Osteoblast (primary cell): ENCODE data around the gene MRPS25. TPM values are rescaled to one million over a fixed set of nuclear protein-coding genes. Genes with fewer than 3 reads are reported as not detected.

Experiments
- DNase-seq: peaks from one replicate; pipeline ENCODE4 v3.0.0; 2011; ENCODE audit warnings: low spot score, mixed read lengths; ENCODE audit not compliant: insufficient read length; ENCODE audit errors: missing footprints
- H2AFZ ChIP-seq: 2 replicates; pipeline ENCODE4 v1.6.0; 2011; ENCODE audit warnings: mild to moderate bottlenecking, low read length
- H3K27ac ChIP-seq: 2 replicates; pipeline ENCODE4 v1.5.1; 2011; ENCODE audit warnings: mild to moderate bottlenecking, low read depth, low read length, moderate library complexity
- H3K27me3 ChIP-seq: 2 replicates; pipeline ENCODE4 v1.6.0; 2012; ENCODE audit warnings: mild to moderate bottlenecking, control low read depth, inconsistent platforms, low read length, moderate library complexity; ENCODE audit not compliant: insufficient read depth
- H3K36me3 ChIP-seq: 2 replicates; pipeline ENCODE4 v1.5.1; 2011; ENCODE audit warnings: mild to moderate bottlenecking, low read length, control low read depth, moderate library complexity; ENCODE audit not compliant: insufficient read depth
- H3K4me1 ChIP-seq: 2 replicates; pipeline ENCODE4 v1.5.1; 2011; ENCODE audit warnings: mild to moderate bottlenecking, low read length, control low read depth, moderate library complexity; ENCODE audit not compliant: insufficient read depth
- H3K4me2 ChIP-seq: 2 replicates; pipeline ENCODE4 v1.6.0; 2011; ENCODE audit warnings: mild to moderate bottlenecking, low read length; ENCODE audit not compliant: insufficient read depth
- H3K4me3 ChIP-seq: fragments of 200-600 bp; sonication (generic); 3 replicates; pipeline ENCODE4 v1.5.1; 2012; ENCODE audit warnings: mild to moderate bottlenecking, low read length, inconsistent platforms; ENCODE audit not compliant: insufficient read depth
- H3K79me2 ChIP-seq: 2 replicates; pipeline ENCODE4 v1.6.0; 2012; ENCODE audit warnings: mild to moderate bottlenecking, low read length, control low read depth, inconsistent platforms; ENCODE audit not compliant: insufficient read depth
- H3K9me3 ChIP-seq: 2 replicates; pipeline ENCODE4 v1.5.1; 2011; ENCODE audit warnings: low read depth, low read length, control low read depth
- H4K20me1 ChIP-seq: 2 replicates; pipeline ENCODE4 v1.6.0; 2012; ENCODE audit warnings: mild to moderate bottlenecking, low read length, control low read depth; ENCODE audit not compliant: insufficient read depth
- total RNA-seq: library from RNA; depleted of rRNA; stranded (reverse); fragments of >200 nt; gene quantifications from 2 replicates; pipeline ENCODE4 v1.2.3, GENCODE V29; 2012
- TF ChIP-seq, protein P1 (sequence below): IDR thresholded peaks from 2 replicates; pipeline ENCODE4 v1.5.1; 2011; ENCODE audit warnings: mild to moderate bottlenecking, low read depth, low read length, moderate library complexity; ENCODE audit errors: extremely low read depth

MRPS25 gene
- total RNA-seq, 1 donor = 11.2 TPM

DNA sequence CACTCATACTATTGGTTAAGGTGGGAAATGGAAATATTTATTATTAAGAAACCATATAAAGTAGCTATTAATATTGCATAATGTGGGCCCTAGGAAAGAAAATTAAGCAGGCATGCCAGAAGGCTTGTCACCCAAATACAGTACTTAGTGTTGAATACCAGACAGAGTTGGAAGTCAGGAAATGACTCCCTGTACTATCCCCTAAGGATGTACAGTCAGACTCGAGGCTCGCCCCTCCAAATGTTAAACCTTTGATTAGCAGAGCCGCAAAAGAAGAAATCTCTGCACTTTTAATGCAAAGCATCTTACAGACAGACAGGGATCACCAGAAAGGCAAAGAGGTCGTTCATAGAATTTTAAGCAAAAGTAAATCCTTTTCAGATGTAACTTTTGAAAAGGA is 45.1 kb upstream of the MRPS25 start:
- TF ChIP-seq, protein P1, sequence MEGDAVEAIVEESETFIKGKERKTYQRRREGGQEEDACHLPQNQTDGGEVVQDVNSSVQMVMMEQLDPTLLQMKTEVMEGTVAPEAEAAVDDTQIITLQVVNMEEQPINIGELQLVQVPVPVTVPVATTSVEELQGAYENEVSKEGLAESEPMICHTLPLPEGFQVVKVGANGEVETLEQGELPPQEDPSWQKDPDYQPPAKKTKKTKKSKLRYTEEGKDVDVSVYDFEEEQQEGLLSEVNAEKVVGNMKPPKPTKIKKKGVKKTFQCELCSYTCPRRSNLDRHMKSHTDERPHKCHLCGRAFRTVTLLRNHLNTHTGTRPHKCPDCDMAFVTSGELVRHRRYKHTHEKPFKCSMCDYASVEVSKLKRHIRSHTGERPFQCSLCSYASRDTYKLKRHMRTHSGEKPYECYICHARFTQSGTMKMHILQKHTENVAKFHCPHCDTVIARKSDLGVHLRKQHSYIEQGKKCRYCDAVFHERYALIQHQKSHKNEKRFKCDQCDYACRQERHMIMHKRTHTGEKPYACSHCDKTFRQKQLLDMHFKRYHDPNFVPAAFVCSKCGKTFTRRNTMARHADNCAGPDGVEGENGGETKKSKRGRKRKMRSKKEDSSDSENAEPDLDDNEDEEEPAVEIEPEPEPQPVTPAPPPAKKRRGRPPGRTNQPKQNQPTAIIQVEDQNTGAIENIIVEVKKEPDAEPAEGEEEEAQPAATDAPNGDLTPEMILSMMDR = no peak
- H3K4me1 ChIP-seq = peaks cover 10% of the 10 kb centered on the region
- H3K27me3 ChIP-seq = peaks cover 7% of the 10 kb centered on the region
- no peak overlapping the region for H3K4me3 ChIP-seq
- no peaks in the 10 kb centered on the region for H3K36me3 ChIP-seq
- no peak for DNase-seq
- no peak overlapping the region for H3K27ac ChIP-seq
- no peaks in the 10 kb centered on the region for H3K9me3 ChIP-seq
- H3K4me2 ChIP-seq = peak overlapping the region; percentile 23
- no peak overlapping the region for H2AFZ ChIP-seq
- no peaks in the 10 kb centered on the region for H4K20me1 ChIP-seq
- no peaks in the 10 kb centered on the region for H3K79me2 ChIP-seq

DNA sequence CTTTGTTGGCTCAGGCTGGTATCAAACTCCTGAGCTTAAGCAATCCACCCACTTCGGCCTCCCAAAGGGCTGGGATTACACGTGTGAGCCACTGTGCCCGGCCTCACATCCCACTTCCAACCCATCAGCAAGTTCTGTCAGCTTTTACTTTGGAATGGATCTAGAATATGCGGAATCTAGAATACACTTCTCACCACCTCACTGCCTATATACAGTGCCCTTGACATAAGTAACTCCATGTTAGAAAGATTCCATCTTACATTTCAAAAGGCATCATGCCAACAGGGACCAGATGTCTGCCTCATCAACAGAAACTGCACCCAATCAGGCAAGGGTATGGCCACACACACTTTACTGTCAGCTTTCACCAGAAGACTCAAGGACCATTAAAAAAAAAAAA is 43.8 kb upstream of the MRPS25 start:
- no peak for DNase-seq
- no peak overlapping the region for H3K27ac ChIP-seq
- H3K9me3 ChIP-seq = no peaks in the 10 kb centered on the region
- TF ChIP-seq, protein P1 = no peak
- no peak overlapping the region for H3K4me3 ChIP-seq
- no peaks in the 10 kb centered on the region for H3K79me2 ChIP-seq
- H3K36me3 ChIP-seq = no peaks in the 10 kb centered on the region
- H4K20me1 ChIP-seq = no peaks in the 10 kb centered on the region
- H3K4me1 ChIP-seq = peaks cover 10% of the 10 kb centered on the region
- no peak overlapping the region for H2AFZ ChIP-seq
- H3K27me3 ChIP-seq = no peaks in the 10 kb centered on the region
- H3K4me2 ChIP-seq = no peak overlapping the region

DNA sequence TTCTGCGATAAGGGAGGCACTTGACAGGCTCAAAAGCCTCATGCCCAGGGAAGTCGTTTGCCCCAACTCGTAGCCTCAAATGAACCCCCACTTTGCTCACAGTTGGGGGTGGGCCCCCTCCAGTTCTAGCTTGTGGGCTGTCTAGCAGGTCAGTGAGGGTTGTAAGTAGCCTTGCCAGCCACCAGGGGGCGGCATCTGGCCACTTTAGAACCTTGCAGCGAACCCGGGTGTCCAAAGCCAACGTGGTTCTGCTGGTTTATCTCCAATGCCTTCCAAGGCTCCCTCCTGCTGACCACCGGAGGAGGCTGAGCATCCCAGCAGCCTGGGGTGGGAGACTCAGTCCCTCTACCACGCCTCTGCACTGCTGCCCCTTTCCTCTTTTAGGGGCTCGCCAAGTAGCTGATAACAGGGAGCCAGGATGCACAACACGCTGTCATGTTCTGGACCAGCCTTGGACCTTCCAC is 43.0 kb upstream of the MRPS25 start:
- TF ChIP-seq, protein P1 = peak; percentile 93
- Histone ChIP-seq H3K79me2 (no peaks in the 10 kb centered on the region), H3K36me3 (no peaks in the 10 kb centered on the region), H3K27ac (no peak overlapping the region), H3K4me3 (peak overlapping the region; percentile 39), H4K20me1 (no peaks in the 10 kb centered on the region), H3K9me3 (no peaks in the 10 kb centered on the region), H2AFZ (peak overlapping the region; percentile 57), H3K27me3 (no peaks in the 10 kb centered on the region), H3K4me1 (peaks cover 10% of the 10 kb centered on the region), H3K4me2 (peak overlapping the region; percentile 41)
- DNase-seq = peak; percentile 94

DNA sequence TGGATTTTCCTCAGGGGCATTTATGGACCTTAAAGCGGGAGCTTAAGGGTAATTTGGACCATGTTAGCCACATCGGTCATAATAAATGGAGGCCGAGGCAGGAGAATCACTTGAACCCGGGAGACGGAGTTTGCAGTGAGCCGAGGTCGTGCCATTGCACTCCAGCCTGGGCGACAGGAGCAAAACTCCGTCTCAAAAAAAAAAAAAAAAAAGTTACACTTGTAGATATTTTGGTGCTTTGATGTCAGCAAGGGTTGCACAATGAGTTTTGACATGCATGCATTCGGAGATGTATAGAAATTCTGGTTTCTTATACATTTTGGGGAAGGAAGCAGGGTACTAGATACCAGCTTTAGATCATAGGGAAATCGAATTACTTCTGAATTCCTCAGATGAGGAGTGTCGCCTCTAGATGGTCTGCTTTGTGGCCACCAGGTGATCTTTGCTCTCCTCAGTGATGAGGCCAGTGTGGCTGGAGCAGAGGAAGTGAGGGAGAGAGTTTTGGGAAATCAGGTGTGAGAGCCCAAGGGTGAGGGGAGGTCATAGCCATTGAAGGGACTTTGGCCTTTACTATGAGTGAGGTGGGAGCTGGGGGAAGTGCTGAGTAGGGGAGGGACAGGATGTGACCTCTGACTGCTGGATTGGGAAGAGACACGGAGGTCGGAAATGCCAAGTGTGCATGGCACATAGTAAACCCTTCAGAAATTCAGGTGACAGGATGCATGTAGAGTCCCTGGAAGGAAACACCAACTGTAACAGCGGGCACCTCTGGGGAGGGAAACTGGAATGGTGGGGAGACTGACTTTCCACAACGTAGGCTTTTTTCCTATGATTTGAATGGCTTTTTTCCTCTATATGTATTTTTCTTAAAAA is 42.2 kb upstream of the MRPS25 start:
- Histone ChIP-seq H4K20me1 (no peaks in the 10 kb centered on the region), H3K4me3 (no peak overlapping the region), H3K27ac (no peak overlapping the region), H3K36me3 (no peaks in the 10 kb centered on the region), H3K27me3 (no peaks in the 10 kb centered on the region), H3K4me2 (no peak overlapping the region), H3K4me1 (peaks cover 10% of the 10 kb centered on the region), H2AFZ (no peak overlapping the region), H3K9me3 (no peaks in the 10 kb centered on the region), H3K79me2 (no peaks in the 10 kb centered on the region)
- DNase-seq = no peak
- TF ChIP-seq, protein P1 = no peak
